GM18858 (cell line): ENCODE results near the gene FAM187B.
"Not testable (repeated sequence)": the region's sequence is repeated elsewhere in the genome, so short reads cannot be mapped to it uniquely, and the experiment has no call there.

Source experiments
- ATAC-seq: cut with Tn5 transposase; IDR thresholded peaks from one replicate; pipeline ENCODE4 v1.9.1; 2021; ENCODE audit not compliant: unreplicated experiment

FAM187B gene

DNA sequence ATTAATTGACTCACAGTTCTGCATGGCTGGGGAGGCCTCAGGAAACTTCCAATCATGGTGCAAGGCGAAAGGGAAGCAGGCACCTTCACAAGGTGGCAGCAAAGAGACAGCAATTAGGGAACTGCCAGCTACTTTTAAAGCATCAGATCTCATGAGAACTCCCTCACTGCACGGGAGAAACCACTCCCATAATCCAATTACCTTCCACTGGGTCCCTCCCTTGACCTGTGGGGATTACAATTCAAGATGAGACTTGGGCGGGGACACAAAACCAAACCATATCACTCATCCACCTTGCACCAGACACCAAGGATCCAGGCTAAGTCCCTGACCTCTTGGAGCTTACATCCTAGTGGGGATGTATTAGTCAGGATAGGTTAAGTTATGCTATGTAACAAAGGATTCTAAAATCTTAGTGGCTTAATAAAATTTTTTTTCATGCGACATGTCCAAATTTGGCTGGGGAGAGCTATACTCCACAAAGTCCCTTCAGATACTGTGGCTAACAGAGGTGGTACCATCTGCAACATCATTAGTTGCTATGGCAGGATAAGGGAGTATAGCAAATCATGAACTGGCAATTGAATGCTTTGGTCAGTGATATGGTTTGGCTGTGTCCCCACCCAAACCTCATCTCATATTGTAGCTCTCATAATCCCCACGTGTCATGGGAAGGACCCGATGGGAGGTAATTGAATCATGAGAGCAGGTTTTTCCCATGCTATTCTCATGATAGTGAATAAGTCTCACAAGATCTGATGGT is 8.3 kb upstream of the FAM187B start:
- no peak for ATAC-seq

DNA sequence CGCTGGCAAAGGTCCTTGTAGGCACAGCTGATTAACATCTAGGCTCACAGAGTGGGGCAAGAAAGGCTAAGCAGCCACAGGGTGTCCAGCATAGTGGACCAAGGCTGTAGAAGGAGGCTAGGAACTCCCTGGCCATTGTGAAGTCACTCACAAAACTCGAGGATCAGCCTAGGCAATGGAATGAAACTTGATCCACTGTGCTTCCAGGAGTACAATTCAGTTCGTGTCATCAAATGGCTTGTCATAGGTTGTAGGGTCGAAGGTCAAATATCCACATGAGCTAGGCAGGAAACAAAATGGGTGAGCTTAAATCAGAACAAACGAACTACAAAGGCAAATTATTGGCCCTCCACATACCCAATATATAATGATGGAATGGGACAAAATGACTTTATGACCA is 4.4 kb upstream of the FAM187B start:
- ATAC-seq, result no peak

DNA sequence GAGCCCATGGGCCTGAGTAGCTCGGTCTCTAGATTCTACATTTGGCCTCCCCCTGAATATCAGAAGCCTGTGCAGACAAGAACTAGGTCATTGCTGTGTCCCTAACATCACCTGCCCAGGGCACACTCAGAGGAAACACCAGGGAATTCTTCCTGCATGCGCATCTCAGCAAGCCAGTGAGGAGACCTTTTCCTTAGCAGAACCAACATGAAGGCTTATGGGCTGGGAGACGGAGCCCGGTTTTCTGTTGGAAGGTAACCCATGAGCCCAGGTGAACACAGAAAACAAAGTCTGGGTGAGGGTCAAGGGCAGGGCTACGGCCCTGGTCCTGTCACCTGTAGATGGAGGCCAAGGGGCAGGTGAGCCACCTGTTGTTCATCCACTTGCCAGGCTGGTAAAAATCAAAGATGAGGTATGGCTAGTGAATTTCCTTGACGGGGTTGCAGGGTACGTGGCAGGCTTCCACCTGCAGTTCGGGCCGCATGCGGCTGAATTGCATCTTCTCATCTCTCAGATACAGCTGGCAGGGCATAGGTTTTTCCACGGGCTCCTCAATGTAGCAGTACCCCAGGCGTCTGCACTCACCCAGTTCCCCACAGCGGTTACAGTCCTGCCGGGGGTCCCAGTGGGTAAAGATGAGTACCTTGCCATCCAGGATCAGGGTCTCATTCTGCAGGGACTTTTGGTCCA is 3.6 kb upstream of the FAM187B start:
- no peak for ATAC-seq

DNA sequence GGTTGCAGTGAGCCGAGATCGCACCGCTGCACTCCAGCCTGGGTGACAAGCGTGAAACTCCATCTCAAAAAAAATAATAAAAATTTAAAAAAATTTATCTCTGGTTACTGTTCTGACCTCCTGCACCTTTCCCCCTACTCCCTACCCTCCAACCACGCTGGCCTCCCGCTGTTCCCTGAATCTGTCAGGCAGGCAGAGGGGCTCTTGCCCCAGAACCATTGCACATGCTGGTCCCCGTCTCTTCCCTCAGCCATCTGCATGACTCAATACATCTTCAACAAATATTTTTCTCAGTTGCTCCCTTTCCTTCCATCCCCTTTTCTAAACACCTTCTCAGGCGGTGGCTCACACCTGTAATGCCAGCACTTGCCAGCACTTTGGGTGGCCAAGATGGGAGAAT is 1.1 kb upstream of the FAM187B start:
- no peak for ATAC-seq

DNA sequence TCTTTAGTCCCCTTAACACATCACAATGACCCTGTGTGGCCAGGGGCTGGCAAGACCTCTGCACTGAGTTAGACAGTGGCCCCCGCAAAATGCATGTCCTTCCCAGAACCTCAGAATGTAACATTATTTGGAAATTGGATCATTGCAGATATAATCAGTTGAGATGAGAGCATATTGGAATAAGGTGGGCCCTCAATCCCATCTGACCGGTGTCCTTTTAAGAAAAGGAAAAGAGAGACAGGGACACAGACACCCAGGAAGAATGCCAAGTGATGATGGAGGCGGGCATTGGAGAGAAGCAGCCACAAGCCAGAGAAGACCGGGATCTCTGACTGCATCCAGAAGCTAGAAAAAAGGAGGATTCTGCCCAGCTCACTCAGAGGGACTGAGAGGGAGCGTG is 1.8 kb downstream of the FAM187B start:
- ATAC-seq, result no peak

DNA sequence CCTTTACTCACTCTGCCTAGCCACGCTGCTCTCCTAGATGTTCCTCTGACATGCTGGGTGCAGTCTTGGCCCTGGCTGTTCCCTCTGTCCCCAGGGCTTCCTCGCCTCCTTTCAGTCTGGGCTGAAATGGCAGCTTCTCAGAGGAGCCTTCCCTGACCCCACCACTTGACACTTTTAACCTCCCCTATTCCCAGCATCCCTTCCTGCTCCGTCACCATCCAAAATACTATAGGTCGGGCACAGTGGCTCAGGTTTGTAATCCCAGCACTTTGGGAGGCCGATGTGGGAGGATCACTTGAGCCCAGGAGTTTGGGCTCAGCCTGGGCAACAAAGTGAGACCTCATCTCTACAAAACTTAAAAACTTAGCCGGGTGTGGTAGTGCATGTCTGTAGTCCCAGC is 2.6 kb downstream of the FAM187B start:
- no peak for ATAC-seq

DNA sequence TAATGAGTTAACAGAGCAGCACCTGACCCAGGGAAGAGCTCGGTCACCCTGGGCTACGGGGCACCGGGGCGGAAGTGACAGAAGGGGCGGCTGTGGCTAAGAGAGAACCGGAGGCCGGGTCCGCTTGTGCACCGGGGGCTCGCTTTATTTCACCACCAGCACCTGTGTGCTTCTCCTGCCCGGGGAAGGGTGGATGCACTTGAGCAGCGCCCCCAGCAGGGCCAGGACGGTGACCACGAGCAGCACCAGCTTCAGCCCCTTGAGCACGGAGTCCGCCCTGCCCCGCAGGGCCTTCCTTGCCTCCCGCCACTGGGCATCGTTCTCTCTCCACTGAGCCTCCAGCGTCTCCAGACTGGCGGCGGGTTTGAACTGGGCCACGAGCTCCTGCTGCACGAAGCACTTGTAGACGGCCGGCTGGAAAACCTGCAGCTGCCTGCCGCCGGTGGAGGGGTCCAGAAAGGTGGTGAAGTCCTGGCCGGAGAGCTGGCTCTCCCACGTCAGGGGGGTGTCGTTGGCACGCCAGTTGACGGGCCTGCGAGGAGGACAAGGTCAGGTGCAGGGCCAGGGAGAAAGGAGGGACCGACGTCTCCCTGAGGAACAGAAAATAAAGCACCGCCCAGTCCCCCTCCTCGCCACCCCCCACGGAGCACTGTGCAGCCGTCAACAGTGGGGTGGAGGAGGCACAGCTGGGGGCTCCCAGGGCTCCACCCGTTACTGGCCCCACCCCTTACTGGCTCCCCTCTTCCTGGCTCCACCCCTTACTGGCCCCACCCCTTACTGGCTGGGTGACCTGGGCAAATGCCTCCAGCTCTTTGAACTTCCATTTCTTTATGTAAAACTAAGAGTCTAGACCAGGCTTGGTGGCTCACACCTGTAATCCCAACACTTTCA is 3.6 kb downstream of the FAM187B start:
- ATAC-seq, result no peak

DNA sequence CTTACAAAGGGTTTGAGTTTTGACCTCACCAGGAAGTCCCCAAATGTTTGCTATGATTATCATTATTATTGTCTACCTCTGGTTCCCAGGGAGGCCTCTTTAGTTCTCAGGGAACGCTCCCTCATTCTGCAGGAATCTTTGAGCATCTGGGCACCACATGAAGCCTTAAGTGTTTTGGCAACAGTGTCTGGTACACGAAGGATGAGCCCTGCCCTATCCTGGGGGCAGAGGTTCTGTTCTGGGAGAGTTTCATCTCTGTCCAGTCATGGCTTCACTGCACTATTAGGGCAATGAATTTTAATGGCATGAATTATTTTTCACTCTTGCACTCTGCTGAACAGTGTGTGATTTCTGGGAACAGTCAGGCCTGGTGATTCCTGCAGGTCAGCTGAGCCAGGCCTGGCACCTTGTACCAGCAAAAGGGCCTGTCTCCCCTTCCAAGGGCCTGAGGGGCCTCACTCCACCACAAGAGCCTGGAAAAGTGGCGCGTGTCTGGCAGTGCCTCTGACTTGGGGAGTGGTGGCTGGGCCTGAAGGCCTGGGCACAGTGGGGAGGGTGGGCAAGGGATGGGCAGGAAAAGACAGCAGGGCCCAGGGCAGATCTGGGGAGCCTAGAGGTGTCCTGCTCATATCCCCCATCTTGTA is 4.6 kb downstream of the FAM187B start:
- ATAC-seq, result no peak

DNA sequence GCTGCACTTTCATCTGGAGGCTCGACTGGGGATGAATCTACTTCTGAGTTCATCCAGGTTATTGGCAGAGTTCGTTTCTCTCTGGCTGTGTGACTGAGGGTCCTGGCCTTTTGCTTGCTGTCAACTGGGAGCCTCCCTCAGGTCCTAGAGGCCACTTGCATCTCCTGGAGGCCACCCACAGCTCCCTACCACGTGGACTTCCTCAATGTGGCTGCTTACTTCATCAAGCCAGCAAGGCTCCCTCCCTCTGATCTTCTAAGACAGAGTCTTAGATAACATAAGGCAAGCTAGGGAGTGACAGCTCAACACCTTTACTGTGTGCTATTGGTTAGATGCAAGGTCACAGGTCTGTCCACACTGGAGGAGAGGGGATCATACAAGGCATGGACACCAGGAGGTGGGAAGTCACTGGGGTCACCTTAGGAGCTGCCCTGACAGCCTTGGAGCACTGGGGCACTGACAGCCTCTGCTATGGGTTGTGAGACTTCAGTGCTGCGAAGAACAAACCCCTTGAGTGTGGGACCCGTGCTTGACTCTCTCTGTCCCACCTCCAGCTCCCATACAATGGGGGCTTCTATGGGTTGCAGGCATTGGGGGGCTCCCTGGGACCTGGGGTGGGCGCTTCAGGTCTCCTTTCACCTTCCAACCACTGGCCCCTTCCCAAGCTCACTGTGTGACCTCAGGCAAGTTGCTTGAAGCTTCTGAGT is 5.3 kb downstream of the FAM187B start:
- no peak for ATAC-seq

DNA sequence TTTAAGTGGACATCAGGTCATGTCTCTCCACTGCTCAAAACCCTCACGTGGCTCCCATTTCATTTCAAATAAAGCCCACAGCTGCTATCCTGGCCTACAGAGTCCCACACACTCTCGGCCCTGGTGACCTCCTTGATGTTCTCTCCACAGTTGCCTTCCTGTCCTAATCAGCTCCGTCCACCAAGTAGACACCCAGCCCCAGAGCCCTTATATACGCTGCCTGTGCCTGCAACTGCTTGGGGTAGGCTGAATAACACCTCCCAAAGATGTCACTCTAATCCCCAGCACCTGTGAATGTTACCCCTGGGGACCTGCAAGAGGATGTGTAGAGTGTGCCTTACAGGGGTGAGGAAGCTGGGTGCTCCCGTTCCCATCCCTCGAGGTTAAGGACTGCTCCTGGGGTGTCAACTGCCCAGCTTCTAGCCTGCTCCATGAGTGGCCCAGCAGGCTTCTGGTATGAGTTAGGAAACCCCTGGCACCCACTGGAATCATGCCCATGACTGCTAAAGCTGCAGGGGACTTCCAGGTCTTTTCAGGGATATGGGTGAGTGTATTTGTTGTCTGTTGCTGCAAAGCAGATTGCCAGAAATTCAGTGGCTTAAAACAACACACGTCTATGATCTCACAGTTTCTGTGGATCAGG is 6.0 kb downstream of the FAM187B start:
- no peak for ATAC-seq

DNA sequence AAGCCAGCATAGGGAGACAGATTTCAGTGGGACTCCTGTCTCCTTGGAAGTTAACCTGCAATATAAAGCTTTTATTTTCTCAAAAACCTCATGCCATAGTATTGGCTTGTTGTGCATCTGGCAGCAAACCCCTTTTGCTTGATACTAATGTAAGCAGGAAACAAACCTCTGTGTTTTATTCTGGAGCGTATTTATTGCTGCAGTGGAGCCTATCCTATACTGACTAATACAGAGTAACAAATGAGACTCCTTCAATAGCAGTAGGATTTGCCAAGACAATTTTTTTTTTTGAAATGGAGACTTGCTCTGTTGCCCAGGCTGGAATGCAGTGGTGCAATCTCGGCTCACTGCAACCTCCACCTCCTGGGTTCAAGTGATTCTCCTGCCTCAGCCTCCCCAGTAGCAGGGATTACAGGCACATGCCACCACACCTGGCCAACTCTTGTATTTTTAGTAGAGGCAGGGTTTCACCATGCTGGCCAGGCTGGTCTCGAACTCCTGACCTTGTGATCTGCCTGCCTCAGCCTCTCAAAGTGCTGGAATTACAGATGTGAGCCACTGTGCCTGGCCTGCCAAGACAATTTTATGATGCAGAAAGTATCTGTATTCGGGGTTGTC is 7.5 kb downstream of the FAM187B start:
- not testable (repeated sequence) for ATAC-seq

DNA sequence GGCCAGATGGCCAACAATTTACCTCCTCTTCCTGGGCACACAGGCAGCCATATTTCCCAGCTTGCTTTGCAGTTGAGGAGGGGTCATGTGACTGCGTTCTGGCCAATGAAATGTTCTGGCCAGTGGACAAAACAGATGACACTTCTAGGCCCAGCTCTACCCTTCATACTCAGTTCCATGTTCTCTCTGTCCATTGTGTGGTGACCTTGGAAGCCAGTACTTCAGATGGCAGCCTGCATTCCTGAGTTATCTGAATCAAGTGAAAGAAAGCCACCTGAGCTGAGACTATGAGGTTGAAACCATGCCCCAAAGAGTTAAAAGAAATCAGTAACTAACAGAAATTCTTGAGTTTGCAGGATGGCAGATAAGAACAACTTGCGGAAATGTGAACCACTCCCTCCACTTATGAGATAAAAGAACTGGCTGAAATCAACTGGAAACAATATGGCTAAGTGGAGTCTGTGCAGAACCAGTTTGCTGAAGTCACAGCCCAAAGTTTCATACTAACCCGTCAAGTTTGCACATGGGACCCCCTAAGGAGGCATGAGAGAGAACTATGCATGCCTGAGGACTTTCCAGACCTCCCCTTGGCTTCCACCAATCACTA is 8.1 kb downstream of the FAM187B start:
- no peak for ATAC-seq

DNA sequence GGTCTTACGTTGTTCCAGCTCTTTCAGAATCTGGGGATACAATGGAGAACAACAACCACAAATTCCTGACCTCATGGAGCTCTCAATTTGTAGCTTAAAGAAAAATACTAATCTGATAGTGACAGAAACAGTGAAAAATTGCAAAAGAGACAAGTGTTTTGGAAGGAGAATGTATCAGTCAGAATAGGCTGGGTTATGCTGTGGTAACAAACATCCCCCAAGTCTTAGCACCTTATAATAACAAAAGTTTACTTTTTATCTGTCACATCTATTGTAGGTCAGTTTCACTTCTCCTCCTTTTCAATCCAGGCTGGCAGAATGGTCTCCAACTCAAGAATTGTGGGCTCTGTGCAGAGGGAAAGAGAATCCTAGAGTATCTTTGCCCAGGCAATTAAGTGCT is 9.5 kb downstream of the FAM187B start:
- no peak for ATAC-seq

DNA sequence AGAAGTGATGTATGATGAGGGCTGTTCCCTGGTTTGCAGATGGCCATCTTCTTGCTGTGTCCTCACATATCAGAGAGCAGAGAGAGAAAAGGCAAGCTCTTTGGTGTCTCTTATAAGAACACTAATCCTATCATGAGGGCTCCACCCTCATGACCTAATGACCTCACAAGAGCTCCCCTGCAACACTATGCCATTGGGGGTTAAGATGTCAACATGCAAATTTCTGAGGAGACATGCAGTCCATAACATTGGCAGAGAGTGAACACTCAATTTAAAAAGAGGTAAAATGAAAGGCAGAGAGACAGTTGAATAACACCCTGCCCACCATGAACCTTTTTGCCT is 10.9 kb downstream of the FAM187B start:
- ATAC-seq, result no peak

DNA sequence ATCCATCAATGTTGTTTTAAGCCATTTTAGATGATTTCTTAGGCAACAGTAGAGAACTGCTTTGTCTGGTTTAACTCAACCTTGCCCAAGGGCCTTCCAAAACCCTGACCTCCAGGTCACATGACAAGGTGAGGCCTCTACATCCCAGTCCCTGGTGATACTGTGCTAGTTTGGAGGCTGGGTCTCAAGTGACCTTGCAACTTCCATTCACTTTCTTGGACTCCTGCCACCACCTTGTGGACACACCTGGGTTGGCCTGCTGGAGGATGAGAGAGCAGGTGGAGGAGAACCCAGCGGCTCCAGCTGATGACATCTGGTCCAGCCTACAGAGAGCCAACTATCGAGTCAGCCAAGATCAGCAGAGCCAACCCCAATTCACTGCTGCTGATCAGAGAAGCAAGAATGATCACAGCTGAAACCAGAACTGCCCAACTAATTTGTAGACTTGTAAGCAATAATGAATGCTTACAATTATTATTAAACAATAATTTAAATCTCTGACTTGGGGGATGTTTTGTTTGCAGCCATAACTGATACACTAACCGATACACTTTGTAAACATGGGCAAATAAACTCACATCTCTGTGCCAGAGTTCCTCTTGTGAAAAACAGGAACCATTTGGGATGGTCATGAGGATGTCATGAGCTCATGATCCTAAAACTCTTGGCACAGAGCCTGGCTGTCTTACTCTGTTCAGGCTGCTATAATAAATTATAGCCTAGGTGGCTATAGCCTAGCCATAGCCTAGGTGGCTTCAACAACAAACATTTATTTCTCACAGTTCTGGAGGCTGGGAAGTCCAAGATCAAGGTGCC is 11.5 kb downstream of the FAM187B start:
- no peak for ATAC-seq

DNA sequence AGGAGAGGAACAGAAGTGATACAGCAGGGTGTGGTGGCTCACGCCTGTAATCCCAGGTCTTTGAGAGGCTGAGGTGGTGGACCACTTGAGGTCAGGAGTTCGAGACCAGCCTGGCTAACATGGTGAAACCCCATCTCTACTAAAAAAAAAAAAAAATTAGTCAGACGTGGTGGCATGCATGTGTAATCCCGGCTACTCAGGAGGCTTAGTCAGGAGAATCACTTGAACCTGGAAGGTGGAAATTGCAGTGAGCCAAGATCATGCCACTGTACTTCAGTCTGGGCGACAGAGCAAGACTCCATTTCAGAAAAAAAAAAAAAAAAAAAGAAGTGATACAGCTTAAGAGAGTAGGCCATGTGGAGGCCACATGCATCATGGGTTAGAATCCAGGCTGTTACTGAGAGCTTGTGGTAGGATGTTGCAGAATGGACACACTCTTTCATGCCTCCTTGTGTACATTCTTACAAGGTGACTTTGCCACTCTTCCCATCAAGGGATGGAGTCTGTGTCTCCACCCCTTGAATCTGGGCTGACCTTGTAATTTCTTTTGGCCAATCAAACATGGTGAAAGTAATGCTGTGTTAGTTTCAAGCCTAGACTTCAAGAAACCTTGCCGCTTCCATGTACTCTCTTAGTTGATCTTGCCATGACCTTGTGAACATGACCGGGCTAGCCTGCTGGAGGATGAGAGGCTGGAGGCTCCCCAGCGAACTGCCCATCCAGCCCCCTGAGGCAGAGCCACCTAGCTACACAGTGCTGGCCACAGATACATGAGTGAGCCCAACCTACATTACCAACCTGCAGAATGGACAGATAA is 12.3 kb downstream of the FAM187B start:
- ATAC-seq, result no peak

DNA sequence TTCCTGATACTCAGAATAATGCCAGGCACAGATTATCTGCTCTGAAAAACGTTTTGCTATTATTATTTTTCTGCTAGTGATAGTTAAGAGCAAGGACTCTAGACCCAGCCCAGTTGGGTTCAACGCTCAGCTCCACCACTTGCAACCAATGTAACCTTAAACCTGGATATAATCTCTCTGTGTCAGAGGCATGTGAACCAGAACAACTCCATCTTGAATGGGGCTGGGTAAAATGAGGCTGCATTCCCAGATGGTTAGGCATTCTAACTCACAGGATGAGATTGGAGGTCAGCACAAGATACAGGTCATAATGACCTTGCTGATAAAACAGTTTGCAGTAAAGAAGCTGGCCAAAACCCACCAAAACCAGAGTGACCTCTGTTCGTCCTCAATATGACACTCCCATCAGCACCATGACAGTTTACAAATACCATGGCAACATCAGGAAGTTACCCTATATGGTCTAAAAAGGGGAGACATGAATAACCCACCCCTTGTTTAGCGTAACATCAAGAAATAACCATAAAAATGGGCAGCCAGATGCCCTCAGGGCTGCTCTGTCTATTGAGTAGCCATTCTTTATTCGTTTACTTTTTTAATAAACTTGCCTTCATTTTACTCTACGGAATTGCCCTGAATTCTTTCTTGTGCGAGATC is 13.6 kb downstream of the FAM187B start:
- no peak for ATAC-seq
